Choroid plexus epithelial cell (primary cell): Measurements from ENCODE around the gene PPP1R3C.

ENCODE experiments used
- DNase-seq: peaks from one replicate; pipeline ENCODE4 v3.0.0-alpha.2; 2010; ENCODE audit warnings: low read depth
- H3K4me3 ChIP-seq: 2 replicates; pipeline ENCODE4 v1.5.1; 2011; ENCODE audit warnings: low read depth, mild to moderate bottlenecking, control low read depth, low read length, moderate library complexity
- TF ChIP-seq, protein P1 (sequence below): conservative IDR thresholded peaks from 2 replicates; pipeline ENCODE4 v1.5.1; 2011; ENCODE audit warnings: low read depth, mild to moderate bottlenecking, control low read depth, inconsistent platforms, low read length, moderate library complexity

Gene PPP1R3C

DNA sequence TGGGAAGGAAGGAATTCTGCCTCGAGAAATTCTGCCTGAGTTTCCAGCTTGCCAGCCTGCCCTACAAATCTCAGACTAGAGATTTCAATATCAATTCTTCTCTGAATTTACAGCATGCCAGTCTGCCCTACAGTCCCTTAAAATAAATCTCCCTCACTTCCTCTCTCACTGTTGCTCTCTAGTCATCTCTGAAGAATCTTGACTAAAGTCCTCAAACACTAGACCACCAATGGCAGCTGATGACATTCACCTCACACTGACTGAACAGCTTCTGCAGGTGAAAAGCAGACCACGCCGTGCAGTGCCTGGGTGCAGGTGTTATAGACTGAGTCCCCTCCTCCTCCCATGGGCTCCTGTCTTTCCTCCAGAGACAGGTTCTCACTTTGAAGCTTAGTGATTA lies 30.4 kb downstream of the PPP1R3C start:
- no peak for DNase-seq
- no peak overlapping the region for H3K4me3 ChIP-seq
- TF ChIP-seq, protein P1, sequence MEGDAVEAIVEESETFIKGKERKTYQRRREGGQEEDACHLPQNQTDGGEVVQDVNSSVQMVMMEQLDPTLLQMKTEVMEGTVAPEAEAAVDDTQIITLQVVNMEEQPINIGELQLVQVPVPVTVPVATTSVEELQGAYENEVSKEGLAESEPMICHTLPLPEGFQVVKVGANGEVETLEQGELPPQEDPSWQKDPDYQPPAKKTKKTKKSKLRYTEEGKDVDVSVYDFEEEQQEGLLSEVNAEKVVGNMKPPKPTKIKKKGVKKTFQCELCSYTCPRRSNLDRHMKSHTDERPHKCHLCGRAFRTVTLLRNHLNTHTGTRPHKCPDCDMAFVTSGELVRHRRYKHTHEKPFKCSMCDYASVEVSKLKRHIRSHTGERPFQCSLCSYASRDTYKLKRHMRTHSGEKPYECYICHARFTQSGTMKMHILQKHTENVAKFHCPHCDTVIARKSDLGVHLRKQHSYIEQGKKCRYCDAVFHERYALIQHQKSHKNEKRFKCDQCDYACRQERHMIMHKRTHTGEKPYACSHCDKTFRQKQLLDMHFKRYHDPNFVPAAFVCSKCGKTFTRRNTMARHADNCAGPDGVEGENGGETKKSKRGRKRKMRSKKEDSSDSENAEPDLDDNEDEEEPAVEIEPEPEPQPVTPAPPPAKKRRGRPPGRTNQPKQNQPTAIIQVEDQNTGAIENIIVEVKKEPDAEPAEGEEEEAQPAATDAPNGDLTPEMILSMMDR = no peak

DNA sequence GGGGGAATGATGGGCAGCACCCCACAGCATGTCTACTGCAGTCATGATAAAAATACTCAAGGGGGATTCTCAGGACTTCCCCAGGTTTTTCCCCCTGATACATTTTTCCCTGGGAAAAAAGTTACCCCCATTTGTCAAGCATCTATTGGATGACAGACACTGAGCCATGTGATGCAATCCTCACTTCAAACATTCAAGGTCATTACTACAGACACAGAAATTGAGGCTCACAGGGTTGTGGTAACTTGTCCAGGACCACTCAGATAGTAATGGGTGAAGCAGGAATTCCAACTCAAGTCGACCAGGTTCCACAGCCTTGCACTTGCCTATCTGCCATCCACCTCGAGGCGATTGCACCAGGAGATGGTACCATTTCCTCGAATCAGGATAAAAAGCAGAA lies 31.7 kb downstream of the PPP1R3C start:
- TF ChIP-seq, protein P1 = no peak
- H3K4me3 ChIP-seq = no peak overlapping the region
- no peak for DNase-seq

DNA sequence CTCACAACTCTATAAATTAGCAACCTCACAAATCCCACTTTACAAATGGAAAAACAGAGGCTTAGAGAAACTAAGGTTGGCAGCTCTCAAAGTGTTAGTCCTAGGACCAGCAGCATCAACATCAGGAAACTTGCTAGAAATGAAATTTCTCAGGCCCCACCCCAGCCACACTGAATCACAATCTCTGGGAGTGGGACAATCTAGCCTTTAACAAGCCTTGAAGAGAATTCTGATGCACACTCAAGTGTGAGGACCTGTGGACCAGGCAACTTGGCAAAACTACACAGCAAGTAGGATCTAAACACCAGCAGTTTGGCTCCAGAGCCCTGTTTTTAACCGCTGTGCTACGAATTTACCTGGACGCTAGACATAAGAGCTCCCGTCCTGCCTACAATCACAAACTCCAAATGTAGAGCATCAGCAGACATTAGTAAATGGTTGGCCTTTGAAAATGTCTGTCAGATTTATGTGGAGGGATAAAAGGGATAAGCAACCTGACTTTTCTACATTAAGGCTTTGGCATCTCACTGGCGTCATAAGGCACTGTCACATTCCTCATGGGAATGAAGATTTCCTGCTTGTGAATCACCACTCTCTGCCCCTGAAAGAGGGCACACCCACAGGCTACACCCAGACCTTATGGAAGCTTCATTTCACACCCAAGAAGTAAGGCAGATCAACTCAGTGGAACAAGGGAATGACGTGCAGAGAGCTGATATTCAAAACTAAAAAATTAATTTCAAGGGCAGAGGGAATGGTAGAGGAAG lies 34.5 kb downstream of the PPP1R3C start:
- DNase-seq = peak; percentile 48
- H3K4me3 ChIP-seq = no peak overlapping the region
- TF ChIP-seq, protein P1 = no peak

DNA sequence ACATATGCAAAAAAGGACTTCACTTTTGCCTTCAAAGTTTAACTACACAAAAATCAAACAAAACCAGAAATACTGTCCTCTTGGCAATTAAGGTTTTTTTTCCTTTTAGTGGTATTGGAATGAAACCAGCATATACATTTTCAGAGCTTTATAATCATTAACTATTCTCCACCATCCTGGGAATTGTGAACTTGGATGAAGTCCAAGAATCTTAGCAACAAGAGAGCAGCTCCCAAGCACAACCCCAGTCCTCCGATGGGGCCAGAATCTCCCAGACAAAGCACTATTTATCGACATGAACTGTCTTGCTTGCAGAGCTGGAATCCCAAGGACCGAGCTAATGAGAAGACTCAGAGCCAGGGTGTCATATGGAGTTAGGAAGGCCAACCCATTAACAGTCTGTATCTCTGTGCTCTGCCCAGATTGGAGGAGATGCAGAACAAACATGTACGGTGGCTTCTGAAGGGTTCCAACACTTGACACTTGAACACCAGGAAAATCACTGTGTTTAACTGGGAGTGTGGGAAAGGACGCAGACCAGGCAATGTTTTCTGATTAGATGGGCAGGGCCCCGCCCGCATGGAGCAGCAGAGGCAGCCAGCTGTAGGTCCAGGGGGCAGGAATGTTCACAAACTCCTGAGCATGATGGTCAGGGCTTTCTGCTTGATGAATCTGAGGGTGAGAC lies 35.5 kb downstream of the PPP1R3C start:
- H3K4me3 ChIP-seq = no peak overlapping the region
- peak; percentile 57 for DNase-seq
- TF ChIP-seq, protein P1 = no peak

DNA sequence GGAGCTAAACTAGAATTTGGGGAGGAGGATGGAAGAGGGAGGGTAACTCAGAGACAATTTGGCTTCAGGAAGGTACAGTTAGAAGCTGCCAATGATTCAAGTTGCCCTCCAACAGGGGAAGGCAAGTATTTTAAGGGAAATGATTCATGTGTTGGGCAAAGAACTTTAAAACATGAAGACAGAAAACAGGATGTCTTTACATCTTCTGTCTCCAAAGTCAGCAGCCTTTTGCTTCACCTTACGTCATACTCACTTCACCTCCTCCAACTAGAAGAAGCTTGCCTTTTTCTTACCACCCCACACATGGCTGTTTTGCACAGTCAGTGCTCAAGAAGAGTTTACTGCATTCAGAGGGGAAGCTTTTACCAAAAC lies 36.1 kb downstream of the PPP1R3C start:
- DNase-seq = peak; percentile 88
- TF ChIP-seq, protein P1 = no peak
- no peak overlapping the region for H3K4me3 ChIP-seq

DNA sequence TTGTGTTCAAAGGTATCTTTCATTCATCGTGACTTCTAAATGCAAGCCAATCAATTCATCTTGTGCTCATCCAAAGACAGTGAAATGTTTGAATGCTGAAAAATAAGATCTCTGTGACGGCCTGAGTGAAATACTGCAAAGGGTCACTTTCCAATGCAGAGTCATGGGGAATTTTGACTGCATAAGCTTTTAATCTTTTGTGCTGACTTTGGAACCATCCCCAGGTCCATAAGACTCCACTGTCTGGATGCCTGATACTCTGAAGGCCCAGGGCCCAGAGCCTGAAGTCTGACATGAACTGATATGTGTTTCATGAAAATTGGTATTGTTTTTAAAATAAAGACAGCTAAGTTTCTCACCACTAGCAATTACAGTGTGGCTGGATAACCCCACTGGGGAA lies 39.0 kb downstream of the PPP1R3C start:
- H3K4me3 ChIP-seq = no peak overlapping the region
- TF ChIP-seq, protein P1 = no peak
- no peak for DNase-seq

DNA sequence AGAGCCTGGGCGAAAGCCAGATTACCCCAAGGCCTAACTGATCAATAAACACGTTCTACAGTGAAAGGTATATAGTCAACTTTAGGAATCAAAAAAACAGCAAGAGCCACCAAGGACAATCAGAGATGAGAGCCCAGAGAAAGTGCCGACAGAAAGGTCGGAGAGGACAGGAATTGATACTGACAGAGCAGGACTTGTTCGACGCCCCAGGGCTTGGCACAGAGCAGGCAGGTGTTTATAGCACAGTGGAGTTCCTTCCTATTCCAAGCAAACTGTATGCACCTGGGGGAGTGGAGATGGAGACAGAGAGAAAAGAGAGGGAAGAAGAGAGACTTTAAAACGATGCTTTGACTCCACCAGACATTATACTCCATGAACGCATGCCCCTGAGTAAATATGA lies 39.5 kb downstream of the PPP1R3C start:
- no peak overlapping the region for H3K4me3 ChIP-seq
- TF ChIP-seq, protein P1 = no peak
- DNase-seq = no peak
